Astrocyte (in vitro differentiated cells and primary cell): ENCODE data around the gene PRDX1.

Experiments used
- EZH2 ChIP-seq: IDR thresholded peaks from 2 replicates; pipeline ENCODE4 v1.6.1; 2012; ENCODE audit warnings: mild to moderate bottlenecking, low read length, inconsistent platforms; ENCODE audit not compliant: insufficient read depth
- TF ChIP-seq, protein P1 (sequence below): IDR thresholded peaks from 2 replicates; pipeline ENCODE4 v1.5.1; 2011; ENCODE audit warnings: low read depth, mild to moderate bottlenecking, inconsistent platforms, low read length, moderate library complexity; ENCODE audit not compliant: insufficient read depth

DNA sequence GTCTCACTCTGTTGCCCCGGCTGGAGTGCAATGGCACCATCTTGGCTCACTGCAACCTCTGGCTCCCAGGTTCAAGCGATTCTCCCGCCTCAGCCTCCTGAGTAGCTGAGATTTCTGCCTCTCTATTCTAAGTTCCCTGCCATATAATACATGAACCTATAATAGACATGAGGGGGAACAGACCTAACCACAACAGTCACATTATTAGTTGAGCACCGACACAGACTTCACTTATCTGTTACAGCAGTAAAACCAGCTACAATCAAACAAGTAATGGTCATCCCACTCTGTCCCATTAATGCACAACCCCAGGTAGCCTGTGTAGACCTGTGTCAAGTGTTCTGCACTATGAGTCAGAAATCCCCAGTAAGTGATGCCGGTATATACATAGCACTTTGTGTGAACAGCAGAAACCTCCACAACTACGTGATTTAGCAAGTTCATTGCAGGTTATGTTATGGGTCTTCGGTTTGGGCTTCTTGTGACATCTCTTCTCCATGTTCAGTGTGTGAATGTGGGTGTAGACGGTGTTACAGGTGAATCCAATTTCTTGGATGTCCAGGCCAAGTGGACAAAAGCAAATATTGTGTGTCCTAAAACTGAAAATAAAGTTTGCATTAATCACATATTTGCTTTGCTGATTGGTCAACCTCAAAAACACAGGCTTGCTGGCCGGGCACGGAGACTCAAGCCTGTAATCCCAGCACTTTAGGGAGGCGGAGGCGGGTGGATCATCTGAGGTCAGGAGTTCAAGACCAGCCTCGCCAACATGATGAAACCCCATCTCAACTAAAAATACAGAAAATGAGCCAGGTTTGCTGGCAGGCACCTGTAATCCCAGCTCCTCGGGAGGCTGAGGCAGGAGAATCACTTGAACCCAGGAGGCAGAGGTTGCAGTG, 18.0 kb downstream of the PRDX1 start:
- TF ChIP-seq, protein P1, sequence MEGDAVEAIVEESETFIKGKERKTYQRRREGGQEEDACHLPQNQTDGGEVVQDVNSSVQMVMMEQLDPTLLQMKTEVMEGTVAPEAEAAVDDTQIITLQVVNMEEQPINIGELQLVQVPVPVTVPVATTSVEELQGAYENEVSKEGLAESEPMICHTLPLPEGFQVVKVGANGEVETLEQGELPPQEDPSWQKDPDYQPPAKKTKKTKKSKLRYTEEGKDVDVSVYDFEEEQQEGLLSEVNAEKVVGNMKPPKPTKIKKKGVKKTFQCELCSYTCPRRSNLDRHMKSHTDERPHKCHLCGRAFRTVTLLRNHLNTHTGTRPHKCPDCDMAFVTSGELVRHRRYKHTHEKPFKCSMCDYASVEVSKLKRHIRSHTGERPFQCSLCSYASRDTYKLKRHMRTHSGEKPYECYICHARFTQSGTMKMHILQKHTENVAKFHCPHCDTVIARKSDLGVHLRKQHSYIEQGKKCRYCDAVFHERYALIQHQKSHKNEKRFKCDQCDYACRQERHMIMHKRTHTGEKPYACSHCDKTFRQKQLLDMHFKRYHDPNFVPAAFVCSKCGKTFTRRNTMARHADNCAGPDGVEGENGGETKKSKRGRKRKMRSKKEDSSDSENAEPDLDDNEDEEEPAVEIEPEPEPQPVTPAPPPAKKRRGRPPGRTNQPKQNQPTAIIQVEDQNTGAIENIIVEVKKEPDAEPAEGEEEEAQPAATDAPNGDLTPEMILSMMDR: no peak
- no peak for TF ChIP-seq EZH2
